GM18951 (cell line): ENCODE results near the gene CD247.

ENCODE experiments used
- POLR2A ChIP-seq: IDR thresholded peaks from 4 replicates; pipeline ENCODE4 v1.6.1; 2011; ENCODE audit warnings: mild to moderate bottlenecking; ENCODE audit not compliant: insufficient read length, insufficient read depth; ENCODE audit errors: extremely low read depth
- in situ Hi-C: fragments of 300-500 bp; cut with MboI; formaldehyde crosslinking; loops from one replicate; pipeline ENCODE4 v1.12.0; 2022; ENCODE audit warnings: low sequenced_read_pairs, mixed read lengths, inconsistent platforms; ENCODE audit not compliant: unreplicated experiment

The CD247 gene

GRCh38 chr1:167551362-167551761, 33.0 kb upstream of the CD247 start:
- in situ Hi-C loops: no loop called here

GRCh38 chr1:167548059-167548932, 30.0 kb upstream of the CD247 start:
- in situ Hi-C loops: no loop called here
- TF ChIP-seq POLR2A: no peak

More at GRCh38 chr1:167551362-167551761, 33.0 kb upstream of the CD247 start:
- TF ChIP-seq POLR2A: no peak

GRCh38 chr1:167546935-167547334, 28.6 kb upstream of the CD247 start:
- no peak for TF ChIP-seq POLR2A
- in situ Hi-C loops: no loop called here

GRCh38 chr1:167545349-167545748, 27.0 kb upstream of the CD247 start:
- in situ Hi-C loops: no loop called here
- no peak for TF ChIP-seq POLR2A

GRCh38 chr1:167544447-167545093, 26.2 kb upstream of the CD247 start:
- no peak for TF ChIP-seq POLR2A
- in situ Hi-C loops: no loop called here

- no peak for TF ChIP-seq POLR2A
- in situ Hi-C loops: no loop called here
Measured at GRCh38 chr1:167543199-167543990, 25.1 kb upstream of the CD247 start.

GRCh38 chr1:167542109-167543032, 24.0 kb upstream of the CD247 start:
- TF ChIP-seq POLR2A: no peak
- in situ Hi-C loops: no loop called here

- no peak for TF ChIP-seq POLR2A
- in situ Hi-C loops: no loop called here
Measured at GRCh38 chr1:167541610-167542009, 23.3 kb upstream of the CD247 start.

GRCh38 chr1:167541003-167541402, 22.7 kb upstream of the CD247 start:
- in situ Hi-C loops: no loop called here
- no peak for TF ChIP-seq POLR2A

- TF ChIP-seq POLR2A: no peak
- in situ Hi-C loops: loop anchor here (10.0 kb wide), 2 partner anchors 274 to 474 kb away; no protein-coding TSS in a partner anchor
Measured at GRCh38 chr1:167538657-167539056, 20.3 kb upstream of the CD247 start.

- in situ Hi-C loops: loop anchor here (10.0 kb wide), 2 partner anchors 269 to 469 kb away; no protein-coding TSS in a partner anchor
- TF ChIP-seq POLR2A: no peak
Measured at GRCh38 chr1:167533851-167534300, 15.5 kb upstream of the CD247 start.
